Measurements from ENCODE around the gene ABLIM3. TPM values are rescaled to one million over a fixed set of nuclear protein-coding genes. Genes with fewer than 3 reads are reported as not detected.

ABLIM3 gene
- total RNA-seq, 2 experiments from 2014 or later, result 0.07 TPM; not detected in 1

- no peak overlapping the region for H3K27ac Mint-ChIP-seq
- H3K4me1 Mint-ChIP-seq, result no peaks in the 10 kb centered on the region
- POLR2A ChIA-PET, result no interaction called here
- ATAC-seq (no peak), DNase-seq (no peak)
- H3K36me3 Mint-ChIP-seq (ENCODE audit: low read depth), result no peaks in the 10 kb centered on the region
- intact Hi-C loops (cut with DNase I, micrococcal nuclease), result no loop called here
- CTCF ChIA-PET, result no interaction called here
- H3K9me3 Mint-ChIP-seq (ENCODE audit: low read depth), result no peaks in the 10 kb centered on the region
- peaks cover 15% of the 10 kb centered on the region for H3K27me3 Mint-ChIP-seq
- H3K4me3 Mint-ChIP-seq, result no peak overlapping the region
These were observed 6.4 kb upstream of the ABLIM3 start for GRCh38 chr5:149134778-149135500.

- POLR2A ChIA-PET, result no interaction called here
- no peaks in the 10 kb centered on the region for H3K4me1 Mint-ChIP-seq
- H3K4me3 Mint-ChIP-seq, result no peak overlapping the region
- H3K36me3 Mint-ChIP-seq (ENCODE audit: low read depth), result no peaks in the 10 kb centered on the region
- DNase-seq, result no peak
- intact Hi-C loops (cut with DNase I, micrococcal nuclease), result no loop called here
- H3K27me3 Mint-ChIP-seq, result peaks cover 14% of the 10 kb centered on the region
- CTCF ChIA-PET, result interaction anchor here (1.2 to 1.6 kb wide), 3 partner anchors 11 to 129 kb away, joined by 3 to 6 read pairs (median 4); no protein-coding TSS in a partner anchor
- H3K27ac Mint-ChIP-seq, result no peak overlapping the region
- H3K9me3 Mint-ChIP-seq (ENCODE audit: low read depth), result no peaks in the 10 kb centered on the region
- ATAC-seq, result no peak
These were observed 5.6 kb upstream of the ABLIM3 start for GRCh38 chr5:149135536-149136201.

- POLR2A ChIA-PET, result no interaction called here
- H3K4me1 Mint-ChIP-seq, result no peaks in the 10 kb centered on the region
- CTCF ChIA-PET, result interaction anchor here (0.6 to 6.9 kb wide), 6 partner anchors 24 to 181 kb away, joined by 3 to 53 read pairs (median 3); no protein-coding TSS in a partner anchor
- H3K27ac Mint-ChIP-seq, result no peak overlapping the region
- no peaks in the 10 kb centered on the region for H3K9me3 Mint-ChIP-seq (ENCODE audit: low read depth)
- DNase-seq, result no peak
- H3K4me3 Mint-ChIP-seq, result no peak overlapping the region
- no peak for ATAC-seq
- H3K36me3 Mint-ChIP-seq (ENCODE audit: low read depth), result no peaks in the 10 kb centered on the region
- peaks cover 15% of the 10 kb centered on the region for H3K27me3 Mint-ChIP-seq
- intact Hi-C loops (cut with DNase I, micrococcal nuclease), result no loop called here
These were observed 2.9 kb upstream of the ABLIM3 start for GRCh38 chr5:149138182-149138923.

GRCh38 chr5:149140197-149141002, 893 bp upstream of the ABLIM3 start:
- Mint-ChIP-seq H3K9me3 (ENCODE audit: low read depth) (no peaks in the 10 kb centered on the region), H3K4me1 (no peaks in the 10 kb centered on the region), H3K4me3 (no peak overlapping the region), H3K27me3 (peaks cover 10% of the 10 kb centered on the region), H3K27ac (no peak overlapping the region), H3K36me3 (ENCODE audit: low read depth) (no peaks in the 10 kb centered on the region)
- CTCF ChIA-PET, result interaction anchor here (0.6 to 6.9 kb wide), 12 partner anchors 9 to 408 kb away, joined by 3 to 53 read pairs (median 5); partner anchors contain the start of gene AFAP1L1
- DNase-seq (no peak), ATAC-seq (no peak)
- POLR2A ChIA-PET, result no interaction called here
- intact Hi-C loops (cut with DNase I, micrococcal nuclease), result loop anchor here (1.0 to 10.0 kb wide), 4 partner anchors 124 to 424 kb away; no protein-coding TSS in a partner anchor

- POLR2A ChIA-PET, result no interaction called here
- Mint-ChIP-seq H3K9me3 (ENCODE audit: low read depth) (no peaks in the 10 kb centered on the region), H3K36me3 (ENCODE audit: low read depth) (no peaks in the 10 kb centered on the region), H3K4me3 (peak overlapping the region; percentile 29), H3K27me3 (peaks cover 4% of the 10 kb centered on the region), H3K27ac (no peak overlapping the region), H3K4me1 (no peaks in the 10 kb centered on the region)
- CTCF ChIA-PET, result interaction anchor here (0.6 to 6.9 kb wide), 22 partner anchors 9 to 880 kb away, joined by 3 to 53 read pairs (median 4); partner anchors contain the start of gene AFAP1L1
- DNase-seq, result no peak
- intact Hi-C loops (cut with DNase I, micrococcal nuclease), result loop anchor here (1.0 to 10.0 kb wide), 4 partner anchors 122 to 423 kb away; no protein-coding TSS in a partner anchor
- ATAC-seq, result no peak
These were observed 911 bp downstream of the ABLIM3 start for GRCh38 chr5:149141957-149142851.

- intact Hi-C loops (cut with DNase I, micrococcal nuclease), result loop anchor here in 1 of 2 experiments (5.0 to 10.0 kb wide), 2 partner anchors 229 to 421 kb away; no protein-coding TSS in a partner anchor
- no peak for ATAC-seq
- Mint-ChIP-seq H3K9me3 (ENCODE audit: low read depth) (no peaks in the 10 kb centered on the region), H3K27me3 (peaks cover 2% of the 10 kb centered on the region), H3K4me3 (no peak overlapping the region), H3K27ac (no peak overlapping the region), H3K36me3 (ENCODE audit: low read depth) (no peaks in the 10 kb centered on the region), H3K4me1 (no peaks in the 10 kb centered on the region)
- POLR2A ChIA-PET, result no interaction called here
- CTCF ChIA-PET, result interaction anchor here (0.8 to 6.9 kb wide), 6 partner anchors 16 to 228 kb away, joined by 3 to 53 read pairs (median 6); no protein-coding TSS in a partner anchor
- no peak for DNase-seq
These were observed 2.2 kb downstream of the ABLIM3 start for GRCh38 chr5:149143470-149143869.

GRCh38 chr5:149144637-149145036, 3.3 kb downstream of the ABLIM3 start:
- Mint-ChIP-seq H3K27me3 (peaks cover 2% of the 10 kb centered on the region), H3K9me3 (ENCODE audit: low read depth) (no peaks in the 10 kb centered on the region), H3K4me1 (no peaks in the 10 kb centered on the region), H3K4me3 (no peak overlapping the region), H3K36me3 (ENCODE audit: low read depth) (no peaks in the 10 kb centered on the region), H3K27ac (no peak overlapping the region)
- ChIA-PET POLR2A (no interaction called here), CTCF (interaction anchor here (0.5 to 6.9 kb wide), 4 partner anchors 14 to 125 kb away, joined by 3 to 53 read pairs (median 4); no protein-coding TSS in a partner anchor)
- intact Hi-C loops (cut with DNase I, micrococcal nuclease), result loop anchor here in 1 of 2 experiments (5.0 to 10.0 kb wide), 2 partner anchors 228 to 420 kb away; no protein-coding TSS in a partner anchor
- ATAC-seq, result no peak
- no peak for DNase-seq

GRCh38 chr5:149145138-149145537, 3.8 kb downstream of the ABLIM3 start:
- CTCF ChIA-PET, result interaction anchor here (0.6 to 1.4 kb wide), 3 partner anchors 13 to 429 kb away, joined by 3 to 4 read pairs (median 3); no protein-coding TSS in a partner anchor
- no peaks in the 10 kb centered on the region for H3K36me3 Mint-ChIP-seq (ENCODE audit: low read depth)
- peaks cover 2% of the 10 kb centered on the region for H3K27me3 Mint-ChIP-seq
- no peaks in the 10 kb centered on the region for H3K4me1 Mint-ChIP-seq
- POLR2A ChIA-PET, result no interaction called here
- H3K27ac Mint-ChIP-seq, result no peak overlapping the region
- no peak for DNase-seq
- intact Hi-C loops (cut with DNase I, micrococcal nuclease), result loop anchor here in 1 of 2 experiments (10.0 kb wide), 1 partner anchor 420 kb away; no protein-coding TSS in a partner anchor
- H3K4me3 Mint-ChIP-seq, result no peak overlapping the region
- H3K9me3 Mint-ChIP-seq (ENCODE audit: low read depth), result no peaks in the 10 kb centered on the region
- ATAC-seq, result no peak

GRCh38 chr5:149147676-149148075, 6.4 kb downstream of the ABLIM3 start:
- Mint-ChIP-seq H3K4me1 (no peaks in the 10 kb centered on the region), H3K36me3 (ENCODE audit: low read depth) (no peaks in the 10 kb centered on the region), H3K27ac (no peak overlapping the region), H3K9me3 (ENCODE audit: low read depth) (no peaks in the 10 kb centered on the region), H3K4me3 (no peak overlapping the region), H3K27me3 (no peaks in the 10 kb centered on the region)
- ChIA-PET CTCF (no interaction called here), POLR2A (no interaction called here)
- DNase-seq (no peak), ATAC-seq (no peak)
- intact Hi-C loops (cut with DNase I, micrococcal nuclease), result loop anchor here in 1 of 2 experiments (10.0 kb wide), 1 partner anchor 417 kb away; no protein-coding TSS in a partner anchor

- ChIA-PET POLR2A (no interaction called here), CTCF (interaction anchor here (1.0 kb wide), 2 partner anchors 19 to 35 kb away, joined by 3 to 4 read pairs; no protein-coding TSS in a partner anchor)
- Mint-ChIP-seq H3K9me3 (ENCODE audit: low read depth) (no peaks in the 10 kb centered on the region), H3K36me3 (ENCODE audit: low read depth) (no peaks in the 10 kb centered on the region), H3K4me1 (no peaks in the 10 kb centered on the region), H3K27ac (no peak overlapping the region), H3K27me3 (no peaks in the 10 kb centered on the region), H3K4me3 (no peak overlapping the region)
- no peak for DNase-seq
- intact Hi-C loops (cut with DNase I, micrococcal nuclease), result loop anchor here in 1 of 2 experiments (10.0 kb wide), 1 partner anchor 415 kb away; no protein-coding TSS in a partner anchor
- ATAC-seq, result no peak
These were observed 8.6 kb downstream of the ABLIM3 start for GRCh38 chr5:149149942-149150341.
